Measurements from ENCODE around the gene UNC13A. TPM values are rescaled to one million over a fixed set of nuclear protein-coding genes. Genes with fewer than 3 reads are reported as not detected.

The UNC13A gene
- total RNA-seq, 1 experiment from 2014 or later, result 29.0 TPM

DNA sequence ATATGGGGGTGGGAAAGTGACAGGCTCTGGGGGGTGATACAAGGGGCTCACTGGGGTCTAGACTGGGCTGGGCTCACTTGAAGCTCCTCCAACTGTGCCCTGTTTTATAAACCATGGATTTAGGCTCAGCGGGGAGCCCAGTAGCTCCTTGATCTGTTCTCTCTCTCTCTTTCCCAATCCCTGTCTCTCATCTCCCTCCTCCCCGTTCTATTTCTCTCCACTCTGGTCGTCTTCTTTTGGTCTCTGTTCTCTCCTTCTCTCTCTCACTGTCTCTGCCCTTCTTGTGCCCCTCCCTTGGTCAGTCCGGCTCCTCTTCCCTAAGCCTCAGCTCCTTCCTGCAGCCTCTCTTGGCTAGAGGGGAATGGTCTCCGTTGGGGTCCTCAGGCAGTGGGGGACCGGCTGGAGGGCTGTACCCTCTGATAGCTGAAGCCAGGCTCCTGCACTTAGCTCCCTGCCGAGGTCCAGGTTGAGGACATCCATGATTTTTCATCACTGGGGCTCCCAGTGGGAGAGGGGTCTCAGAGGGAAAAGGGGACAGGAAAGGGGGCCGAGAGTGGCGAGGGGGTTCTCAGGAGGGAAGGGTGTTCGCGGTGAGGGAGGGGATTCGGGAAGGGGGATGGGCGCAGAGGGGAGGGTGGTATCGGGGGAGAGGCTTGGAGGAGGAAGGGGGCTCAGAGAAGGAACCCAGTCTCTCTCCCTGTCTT lies 8.5 kb downstream of the UNC13A start:
- Histone ChIP-seq H3K4me2 (ENCODE audit: low read length) (peak overlapping the region; percentile 80), H4K20me1 (ENCODE audit: insufficient read depth) (no peaks in the 10 kb centered on the region), H3K4me3 (replicated peaks in 1 of 2; ENCODE audit: low read depth in 1 of 2, low read length in 2 of 2) (peak overlapping the region; percentile 37 to 62), H3K79me2 (ENCODE audit: insufficient read depth, low read length) (peaks cover 27% of the 10 kb centered on the region), H2AFZ (ENCODE audit: low read depth, low read length, poor library complexity, severe bottlenecking) (no peak overlapping the region), H3K9me2 (ENCODE audit: insufficient read depth) (no peaks in the 10 kb centered on the region), H3K4me1 (ENCODE audit: control insufficient read depth in 1 of 2, insufficient read depth in 2 of 2, low read length in 2 of 2) (peaks cover 27 to 61% of the 10 kb centered on the region in 2 experiments), H3K9ac (ENCODE audit: low read length) (peak overlapping the region; percentile 68), H3K27me3 (ENCODE audit: insufficient read depth, low read length) (no peaks in the 10 kb centered on the region), H3K36me3 (ENCODE audit: control insufficient read depth in 1 of 2, insufficient read depth in 2 of 2, low read length in 2 of 2) (no peaks in the 10 kb centered on the region), H3K9me3 (ENCODE audit: control insufficient read depth in 1 of 2, insufficient read depth in 1 of 2, low read depth in 1 of 2, low read length in 2 of 2) (no peaks in the 10 kb centered on the region), H3K27ac (ENCODE audit: low read depth, low read length) (peak overlapping the region; percentile 20; the same call in 1 of the 2 replicates)
- ATAC-seq, result peak; percentile 4; the same call in 1 of the 2 replicates
- CTCF ChIA-PET, result no interaction called here
- POLR2A ChIA-PET, result no interaction called here
- TF ChIP-seq ELF1 (IDR thresholded peaks at IDR 0.05; ENCODE audit: borderline replicate concordance, low read depth) (no peak), ZFX (IDR thresholded peaks at IDR 0.05) (no peak), EZH2phosphoT487 (IDR thresholded peaks at IDR 0.05; ENCODE audit: borderline replicate concordance) (no peak), POLR2A (IDR thresholded peaks at IDR 0.05; ENCODE audit: borderline replicate concordance, extremely low read depth, insufficient read depth, insufficient read length) (no peak), EGR1 (IDR thresholded peaks at IDR 0.05; ENCODE audit: low read depth) (no peak), CBX3 (IDR thresholded peaks at IDR 0.05; ENCODE audit: low read depth) (no peak), RAD21 (IDR thresholded peaks at IDR 0.05; ENCODE audit: low read depth) (no peak), CEBPB (IDR thresholded peaks at IDR 0.05; ENCODE audit: low read depth) (no peak), EZH2 (IDR thresholded peaks at IDR 0.05) (no peak), SRF (IDR thresholded peaks at IDR 0.05; ENCODE audit: low read depth) (no peak), SIN3A (IDR thresholded peaks at IDR 0.05; ENCODE audit: low read depth) (no peak), ZNF274 (IDR thresholded peaks at IDR 0.05; ENCODE audit: low read depth, low read length) (no peak), JUND (IDR thresholded peaks at IDR 0.05) (no peak)
- TF ChIP-seq, protein P1, sequence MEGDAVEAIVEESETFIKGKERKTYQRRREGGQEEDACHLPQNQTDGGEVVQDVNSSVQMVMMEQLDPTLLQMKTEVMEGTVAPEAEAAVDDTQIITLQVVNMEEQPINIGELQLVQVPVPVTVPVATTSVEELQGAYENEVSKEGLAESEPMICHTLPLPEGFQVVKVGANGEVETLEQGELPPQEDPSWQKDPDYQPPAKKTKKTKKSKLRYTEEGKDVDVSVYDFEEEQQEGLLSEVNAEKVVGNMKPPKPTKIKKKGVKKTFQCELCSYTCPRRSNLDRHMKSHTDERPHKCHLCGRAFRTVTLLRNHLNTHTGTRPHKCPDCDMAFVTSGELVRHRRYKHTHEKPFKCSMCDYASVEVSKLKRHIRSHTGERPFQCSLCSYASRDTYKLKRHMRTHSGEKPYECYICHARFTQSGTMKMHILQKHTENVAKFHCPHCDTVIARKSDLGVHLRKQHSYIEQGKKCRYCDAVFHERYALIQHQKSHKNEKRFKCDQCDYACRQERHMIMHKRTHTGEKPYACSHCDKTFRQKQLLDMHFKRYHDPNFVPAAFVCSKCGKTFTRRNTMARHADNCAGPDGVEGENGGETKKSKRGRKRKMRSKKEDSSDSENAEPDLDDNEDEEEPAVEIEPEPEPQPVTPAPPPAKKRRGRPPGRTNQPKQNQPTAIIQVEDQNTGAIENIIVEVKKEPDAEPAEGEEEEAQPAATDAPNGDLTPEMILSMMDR (IDR thresholded peaks at IDR 0.05 in 2 of 3, conservative IDR thresholded peaks at IDR 0.05 in 1 of 3; ENCODE audit: borderline replicate concordance in 1 of 3, insufficient read depth in 1 of 3, low read depth in 2 of 3, low read length in 2 of 3), result no peak
- TF ChIP-seq, protein P2, sequence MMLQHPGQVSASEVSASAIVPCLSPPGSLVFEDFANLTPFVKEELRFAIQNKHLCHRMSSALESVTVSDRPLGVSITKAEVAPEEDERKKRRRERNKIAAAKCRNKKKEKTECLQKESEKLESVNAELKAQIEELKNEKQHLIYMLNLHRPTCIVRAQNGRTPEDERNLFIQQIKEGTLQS (IDR thresholded peaks at IDR 0.05), result no peak
- TF ChIP-seq, protein P3, sequence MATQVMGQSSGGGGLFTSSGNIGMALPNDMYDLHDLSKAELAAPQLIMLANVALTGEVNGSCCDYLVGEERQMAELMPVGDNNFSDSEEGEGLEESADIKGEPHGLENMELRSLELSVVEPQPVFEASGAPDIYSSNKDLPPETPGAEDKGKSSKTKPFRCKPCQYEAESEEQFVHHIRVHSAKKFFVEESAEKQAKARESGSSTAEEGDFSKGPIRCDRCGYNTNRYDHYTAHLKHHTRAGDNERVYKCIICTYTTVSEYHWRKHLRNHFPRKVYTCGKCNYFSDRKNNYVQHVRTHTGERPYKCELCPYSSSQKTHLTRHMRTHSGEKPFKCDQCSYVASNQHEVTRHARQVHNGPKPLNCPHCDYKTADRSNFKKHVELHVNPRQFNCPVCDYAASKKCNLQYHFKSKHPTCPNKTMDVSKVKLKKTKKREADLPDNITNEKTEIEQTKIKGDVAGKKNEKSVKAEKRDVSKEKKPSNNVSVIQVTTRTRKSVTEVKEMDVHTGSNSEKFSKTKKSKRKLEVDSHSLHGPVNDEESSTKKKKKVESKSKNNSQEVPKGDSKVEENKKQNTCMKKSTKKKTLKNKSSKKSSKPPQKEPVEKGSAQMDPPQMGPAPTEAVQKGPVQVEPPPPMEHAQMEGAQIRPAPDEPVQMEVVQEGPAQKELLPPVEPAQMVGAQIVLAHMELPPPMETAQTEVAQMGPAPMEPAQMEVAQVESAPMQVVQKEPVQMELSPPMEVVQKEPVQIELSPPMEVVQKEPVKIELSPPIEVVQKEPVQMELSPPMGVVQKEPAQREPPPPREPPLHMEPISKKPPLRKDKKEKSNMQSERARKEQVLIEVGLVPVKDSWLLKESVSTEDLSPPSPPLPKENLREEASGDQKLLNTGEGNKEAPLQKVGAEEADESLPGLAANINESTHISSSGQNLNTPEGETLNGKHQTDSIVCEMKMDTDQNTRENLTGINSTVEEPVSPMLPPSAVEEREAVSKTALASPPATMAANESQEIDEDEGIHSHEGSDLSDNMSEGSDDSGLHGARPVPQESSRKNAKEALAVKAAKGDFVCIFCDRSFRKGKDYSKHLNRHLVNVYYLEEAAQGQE (IDR thresholded peaks at IDR 0.05; ENCODE audit: low read depth), result no peak
- intact Hi-C loops (cut with micrococcal nuclease), result loop anchor here (10.0 kb wide), 1 partner anchor 225 kb away; no protein-coding TSS in a partner anchor
- DNase-seq (ENCODE audit: low read depth, low spot score), result no peak
- RAD21 ChIA-PET (ENCODE audit: low non-redundant PET in 1 of 2, low total read pairs in 2 of 2, uncharacterized antibody in 2 of 2, unreplicated experiment in 2 of 2), result no interaction called here
- BruUV-seq (replicated peaks), result TSS peak; percentile 86

Measured in HCT116 (cell line).